ENCODE measurements around the gene P2RY8.

GRCh38 chrX:1463581-1463980 is 73.4 kb downstream of the P2RY8 start:
- TF ChIP-seq CTCF (conservative IDR thresholded peaks at IDR 0.05; ENCODE audit: low read depth, low read length) (no peak), EZH2 (IDR thresholded peaks at IDR 0.05; ENCODE audit: borderline replicate concordance, low read depth, low read length, poor library complexity, severe bottlenecking) (no peak)

Measured in A673 (cell line).